Measurements from ENCODE around the gene CHCHD6.
A peak's percentile ranks its signal among the peaks of the same experiment; 100 is the strongest.

Gene CHCHD6

DNA sequence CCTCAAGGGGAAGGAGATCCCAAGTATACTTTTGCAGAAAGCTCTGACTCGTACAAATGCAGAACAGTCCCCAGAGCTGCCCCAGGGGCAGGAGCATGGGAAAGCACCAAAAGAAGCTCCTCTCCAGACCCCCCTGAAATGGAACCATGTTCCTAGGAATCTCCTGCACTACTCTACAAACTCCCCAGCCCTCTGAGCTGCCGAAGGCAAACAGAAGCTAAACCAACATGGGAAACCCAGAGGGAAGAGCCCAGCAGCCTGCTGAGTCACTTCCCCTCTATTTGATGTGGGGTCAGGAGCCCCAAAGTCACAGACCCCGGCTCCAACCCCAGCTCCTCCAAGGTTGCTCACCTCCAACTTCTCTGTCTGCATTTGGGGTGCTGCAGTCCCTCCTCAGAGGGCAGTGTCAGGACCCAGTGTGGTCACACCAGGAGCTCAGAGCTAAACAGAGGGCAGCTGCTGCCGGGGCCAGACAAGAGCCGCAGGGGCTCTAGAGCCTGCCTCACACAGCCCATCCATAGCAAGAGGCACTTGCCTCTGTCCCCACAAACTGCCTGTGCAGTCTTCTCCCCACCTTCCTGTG, 275.1 kb downstream of the CHCHD6 start:
- H3K4me3 ChIP-seq (ENCODE audit: low read length), result no peak overlapping the region
- TF ChIP-seq, protein P1, sequence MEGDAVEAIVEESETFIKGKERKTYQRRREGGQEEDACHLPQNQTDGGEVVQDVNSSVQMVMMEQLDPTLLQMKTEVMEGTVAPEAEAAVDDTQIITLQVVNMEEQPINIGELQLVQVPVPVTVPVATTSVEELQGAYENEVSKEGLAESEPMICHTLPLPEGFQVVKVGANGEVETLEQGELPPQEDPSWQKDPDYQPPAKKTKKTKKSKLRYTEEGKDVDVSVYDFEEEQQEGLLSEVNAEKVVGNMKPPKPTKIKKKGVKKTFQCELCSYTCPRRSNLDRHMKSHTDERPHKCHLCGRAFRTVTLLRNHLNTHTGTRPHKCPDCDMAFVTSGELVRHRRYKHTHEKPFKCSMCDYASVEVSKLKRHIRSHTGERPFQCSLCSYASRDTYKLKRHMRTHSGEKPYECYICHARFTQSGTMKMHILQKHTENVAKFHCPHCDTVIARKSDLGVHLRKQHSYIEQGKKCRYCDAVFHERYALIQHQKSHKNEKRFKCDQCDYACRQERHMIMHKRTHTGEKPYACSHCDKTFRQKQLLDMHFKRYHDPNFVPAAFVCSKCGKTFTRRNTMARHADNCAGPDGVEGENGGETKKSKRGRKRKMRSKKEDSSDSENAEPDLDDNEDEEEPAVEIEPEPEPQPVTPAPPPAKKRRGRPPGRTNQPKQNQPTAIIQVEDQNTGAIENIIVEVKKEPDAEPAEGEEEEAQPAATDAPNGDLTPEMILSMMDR (IDR thresholded peaks at IDR 0.05; ENCODE audit: insufficient read depth, low read depth, low read length, missing control alignments), result no peak
- no peak for DNase-seq (ENCODE audit: low read depth)

DNA sequence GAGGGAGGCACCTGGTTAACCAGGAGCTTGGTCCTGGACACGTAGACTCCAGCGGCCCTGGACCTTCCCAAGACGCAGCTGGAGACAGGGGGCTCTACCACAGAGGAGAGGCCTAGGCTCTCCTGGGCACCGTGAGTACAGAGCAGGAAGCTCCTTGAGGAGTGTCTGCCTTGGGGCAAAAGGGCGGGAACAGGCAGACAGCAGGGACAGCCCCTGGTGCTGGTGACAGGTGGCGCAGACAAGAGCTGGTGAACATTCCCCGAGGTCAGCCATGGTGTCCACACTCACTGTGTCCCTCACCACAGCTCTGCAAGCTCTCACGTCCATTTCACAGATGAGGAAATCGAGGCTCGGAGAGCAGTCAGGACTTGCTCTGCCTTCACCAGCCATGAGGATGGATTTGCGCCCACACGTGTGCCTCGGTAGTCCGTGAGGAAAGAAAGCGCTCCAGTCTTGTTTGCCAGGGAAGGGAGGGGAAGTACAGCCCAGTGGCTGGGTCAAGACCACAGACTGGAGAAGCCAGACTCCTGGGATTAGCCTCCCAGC, 276.3 kb downstream of the CHCHD6 start:
- H3K4me3 ChIP-seq (ENCODE audit: low read length), result no peak overlapping the region
- TF ChIP-seq, protein P1 (IDR thresholded peaks at IDR 0.05; ENCODE audit: insufficient read depth, low read depth, low read length, missing control alignments), result no peak
- no peak for DNase-seq (ENCODE audit: low read depth)

DNA sequence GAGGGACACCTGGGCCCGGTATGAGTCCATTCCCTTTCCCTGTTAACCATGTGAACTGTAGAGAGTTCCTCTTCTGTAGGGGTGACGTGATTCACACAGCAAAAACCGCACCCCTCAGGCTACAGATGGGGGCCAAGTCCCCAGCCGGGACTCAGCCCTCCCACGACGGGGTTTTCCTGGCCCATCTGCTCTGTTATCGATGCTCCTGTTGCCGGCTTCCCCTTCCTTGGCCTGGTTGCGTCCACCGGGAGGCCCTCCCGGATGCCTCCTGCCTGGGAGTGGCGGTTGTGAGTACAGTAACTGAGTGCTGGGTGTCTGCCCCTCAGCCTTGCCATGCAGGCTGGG, 278.1 kb downstream of the CHCHD6 start:
- TF ChIP-seq, protein P1 (IDR thresholded peaks at IDR 0.05; ENCODE audit: insufficient read depth, low read depth, low read length, missing control alignments), result no peak
- peak; percentile 62 for DNase-seq (ENCODE audit: low read depth)
- H3K4me3 ChIP-seq (ENCODE audit: low read length), result peak overlapping the region; percentile 46

DNA sequence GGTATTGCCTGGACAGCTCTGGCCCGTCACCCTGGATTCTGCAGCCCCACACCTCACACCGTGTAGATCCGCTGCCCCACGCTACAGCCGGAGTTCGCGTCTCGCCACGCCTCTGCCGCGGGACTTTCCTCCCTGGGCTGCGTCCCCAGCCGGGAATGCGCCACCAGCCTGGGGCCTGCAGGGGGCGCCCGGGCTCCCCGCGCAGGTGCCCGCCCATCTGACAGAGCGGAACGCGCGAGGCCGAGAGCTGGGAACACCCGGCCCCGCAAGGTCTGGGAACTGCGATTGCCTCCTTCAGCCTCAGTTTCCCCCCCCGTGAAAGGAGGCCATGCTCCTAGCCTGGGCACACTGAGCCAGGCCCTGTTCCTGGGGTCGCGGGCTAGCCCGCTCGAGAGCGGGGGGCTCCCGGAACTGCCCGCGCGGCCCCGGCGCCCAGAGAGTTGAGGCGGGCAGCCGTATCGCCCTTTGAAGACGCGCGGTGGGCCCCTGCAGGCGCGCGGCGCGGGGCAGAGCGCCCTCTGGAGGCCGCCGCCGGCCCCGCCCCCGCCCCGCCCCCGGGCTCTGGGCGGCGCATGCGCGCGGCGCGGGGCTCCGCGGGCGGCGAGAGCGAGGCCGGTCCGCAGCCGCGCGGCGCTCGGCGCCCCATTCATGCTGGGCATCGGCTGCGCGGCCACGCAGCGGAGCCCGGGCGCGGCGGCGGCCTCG, 278.6 kb downstream of the CHCHD6 start, which contains the start of gene PLXNA1:
PLXNA1 (plus strand) TSS at position 645 of the 705 bp plus-strand sequence. CDS start 5,479 bp downstream, outside the sequence.
- peak within 1 kb of the TSS; percentile 64 for H3K4me3 ChIP-seq (ENCODE audit: low read length)
- peak; percentile 77 for DNase-seq (ENCODE audit: low read depth)
- TF ChIP-seq, protein P1 (IDR thresholded peaks at IDR 0.05; ENCODE audit: insufficient read depth, low read depth, low read length, missing control alignments), result peak; percentile 55

DNA sequence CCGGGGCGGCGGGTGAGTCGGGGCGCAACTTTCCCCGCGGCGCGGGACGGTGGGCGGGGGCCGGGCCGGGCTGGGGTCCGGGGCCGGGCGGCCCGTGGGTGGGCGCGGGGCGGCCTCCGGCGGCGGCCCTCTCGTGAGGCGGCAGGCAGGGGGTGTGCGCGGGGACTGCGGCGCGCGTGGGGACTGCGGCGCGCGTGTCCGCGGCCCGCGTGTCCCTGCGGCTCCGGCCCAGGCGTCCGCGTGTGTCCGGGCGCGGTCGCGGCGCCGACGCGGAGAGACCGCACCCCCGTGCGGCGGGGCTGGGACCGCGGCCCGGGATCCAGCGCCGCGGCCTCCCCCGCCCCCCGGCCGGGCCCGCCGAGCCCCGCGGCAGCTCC, 279.2 kb downstream of the CHCHD6 start:
- TF ChIP-seq, protein P1 (IDR thresholded peaks at IDR 0.05; ENCODE audit: insufficient read depth, low read depth, low read length, missing control alignments), result no peak
- H3K4me3 ChIP-seq (ENCODE audit: low read length), result peak overlapping the region; percentile 64
- no peak for DNase-seq (ENCODE audit: low read depth)

DNA sequence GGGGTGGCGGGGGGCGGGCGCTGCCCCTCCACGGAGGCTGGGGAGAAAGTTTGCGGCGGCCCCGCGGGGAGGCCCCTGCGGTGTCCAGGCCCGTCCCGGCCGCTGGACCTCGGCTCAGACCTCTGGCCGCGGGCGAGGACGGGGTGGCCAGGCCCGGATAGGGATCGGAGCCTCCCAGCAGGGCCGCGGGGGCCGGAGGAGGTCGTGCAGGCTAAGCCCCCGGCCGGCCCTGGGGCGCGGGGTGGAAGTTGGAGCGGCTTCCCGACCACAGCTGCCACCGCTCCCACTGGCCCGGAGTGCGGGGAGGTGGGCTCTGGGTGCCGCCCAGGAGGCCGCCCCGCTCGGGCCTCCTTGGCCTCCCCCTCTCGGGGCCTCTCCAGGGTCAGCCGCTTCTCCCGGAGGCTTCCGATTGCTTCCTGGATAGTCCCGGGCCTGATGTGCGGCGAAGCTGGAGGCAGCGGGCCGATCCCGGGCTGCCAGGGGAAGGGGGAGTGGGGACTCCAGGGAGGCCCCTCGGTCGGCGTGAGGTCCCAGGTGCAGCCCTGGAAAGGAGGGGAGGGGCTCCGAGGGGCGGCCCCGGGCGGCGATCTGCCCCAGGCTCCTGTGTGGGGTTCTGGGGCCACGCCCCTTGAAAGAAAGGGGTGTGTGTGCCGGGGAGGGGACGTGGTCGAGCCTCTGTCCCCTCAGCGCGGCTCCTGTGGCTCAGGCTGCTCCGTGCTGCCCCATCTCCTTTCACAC, 279.8 kb downstream of the CHCHD6 start:
- TF ChIP-seq, protein P1 (IDR thresholded peaks at IDR 0.05; ENCODE audit: insufficient read depth, low read depth, low read length, missing control alignments), result no peak
- DNase-seq (ENCODE audit: low read depth), result peak; percentile 30
- peak overlapping the region; percentile 64 for H3K4me3 ChIP-seq (ENCODE audit: low read length)

Measured in epithelial cell of esophagus (primary cell).